ENCODE results near the gene SLC1A7. TPM values are rescaled to one million over a fixed set of nuclear protein-coding genes. Genes with fewer than 3 reads are reported as not detected.

SLC1A7 gene
- total RNA-seq, 1 donor from 2014 or later: 0.08 TPM

GRCh38 chr1:53051676-53052075 lies 90.8 kb downstream of the SLC1A7 start:
- no peak for ATAC-seq (ENCODE audit: poor library complexity)
- intact Hi-C loops (cut with DNase I): no loop called here
- no peak for DNase-seq

- no peak for DNase-seq
- ATAC-seq (ENCODE audit: poor library complexity): no peak
- intact Hi-C loops (cut with DNase I): no loop called here
Measured at GRCh38 chr1:53050310-53050709, 92.1 kb downstream of the SLC1A7 start.

GRCh38 chr1:53049574-53049967 lies 92.9 kb downstream of the SLC1A7 start:
- no peak for DNase-seq
- intact Hi-C loops (cut with DNase I): no loop called here
- no peak for ATAC-seq (ENCODE audit: poor library complexity)

- DNase-seq (peak; percentile 60), ATAC-seq (ENCODE audit: poor library complexity) (peak; percentile 91)
- intact Hi-C loops (cut with DNase I): no loop called here
Measured at GRCh38 chr1:53048960-53049573, 93.4 kb downstream of the SLC1A7 start.

GRCh38 chr1:53047737-53048736 lies 94.4 kb downstream of the SLC1A7 start:
- intact Hi-C loops (cut with DNase I): no loop called here
- no peak for DNase-seq
- ATAC-seq (ENCODE audit: poor library complexity): no peak

GRCh38 chr1:53046930-53047329 lies 95.5 kb downstream of the SLC1A7 start:
- intact Hi-C loops (cut with DNase I): no loop called here
- DNase-seq (no peak), ATAC-seq (ENCODE audit: poor library complexity) (peak; percentile 72)

GRCh38 chr1:53044926-53045325 lies 97.5 kb downstream of the SLC1A7 start:
- intact Hi-C loops (cut with DNase I): no loop called here
- DNase-seq: no peak
- ATAC-seq (ENCODE audit: poor library complexity): no peak

- no peak for ATAC-seq (ENCODE audit: poor library complexity)
- intact Hi-C loops (cut with DNase I): no loop called here
- DNase-seq: no peak
Measured at GRCh38 chr1:53043271-53043670, 99.2 kb downstream of the SLC1A7 start.

- intact Hi-C loops (cut with DNase I): no loop called here
- DNase-seq (peak; percentile 55), ATAC-seq (ENCODE audit: poor library complexity) (no peak)
Measured at GRCh38 chr1:53038566-53038965, 103.9 kb downstream of the SLC1A7 start.

Other genes starting within 250 kb of the SLC1A7 start
- gene ECHDC2, start 220.9 kb downstream of the SLC1A7 start, total RNA-seq: 147 TPM
- 155 TPM for gene SCP2, start 215.4 kb downstream of the SLC1A7 start, total RNA-seq
- 30.1 TPM for gene PODN, start 80.4 kb downstream of the SLC1A7 start, total RNA-seq
- 39.3 TPM for gene CPT2, start 54.2 kb upstream of the SLC1A7 start, total RNA-seq
- gene CZIB, start 78.0 kb upstream of the SLC1A7 start, total RNA-seq: 58.3 TPM
- 24.3 TPM for gene MAGOH, start 95.9 kb upstream of the SLC1A7 start, total RNA-seq
- 1.5 TPM for gene LRP8, start 185.4 kb upstream of the SLC1A7 start, total RNA-seq

All from Right ventricle myocardium superior (tissue), 1 donor.